Left lung (tissue), 10 donors: ENCODE results near the gene NDRG4. TPM values are rescaled to one million over a fixed set of nuclear protein-coding genes. Genes with fewer than 3 reads are reported as not detected.

Source experiments
- ATAC-seq: fragments of 200-7000 bp; cut with Tn5 transposase; one replicate; pipeline ENCODE4 v1.9.1; 2020; ENCODE audit warnings: moderate library complexity
- DNase-seq, 4 donors: peaks; one replicate each; pipeline ENCODE4 v3.0.0-alpha.2; 2013 to 2020
- H3K27ac ChIP-seq, 2 donors: fragments of 200-600 bp; sonication (generic) in 1 of 2; one replicate each; pipeline versions ENCODE4 v1.5.0 to v1.8.0; 2020 to 2021
- H3K27me3 ChIP-seq, 2 donors: fragments of 200-600 bp; sonication (generic) in 1 of 2; one replicate each; pipeline versions ENCODE4 v1.5.0 to v1.8.0; 2020 to 2021
- H3K36me3 ChIP-seq, 2 donors: fragments of 200-600 bp; sonication (generic) in 1 of 2; one replicate each; pipeline versions ENCODE4 v1.5.0 to v1.8.0; 2020 to 2021
- H3K4me1 ChIP-seq, 2 donors: fragments of 200-600 bp; one replicate each; pipeline ENCODE4 v1.8.0; 2021
- H3K4me3 ChIP-seq, 2 donors: fragments of 200-600 bp; sonication (generic) in 1 of 2; one replicate each; pipeline versions ENCODE4 v1.5.0 to v1.8.0; 2020 to 2021; ENCODE audit warnings: mild to moderate bottlenecking in 1 of 2
- H3K9me3 ChIP-seq, 2 donors: fragments of 200-600 bp; sonication (generic) in 1 of 2; one replicate each; pipeline versions ENCODE4 v1.5.0 to v1.8.0; 2020 to 2021
- CTCF ChIP-seq, 2 donors: fragments of 200-600 bp; sonication (generic) in 1 of 2; IDR thresholded peaks; one replicate each; pipeline versions ENCODE4 v1.5.0 to v1.8.0; 2021; ENCODE audit warnings: antibody characterized with exemption in 2 of 2
- intact Hi-C, 2 donors: fragments of 100-400 bp; cut with DNase I; formaldehyde crosslinking; loops; one replicate each; pipeline versions ENCODE4 v1.11.2 to v1.14.2; 2022
- polyA plus RNA-seq, 6 donors: library from polyadenylated mRNA; unstranded; fragments of 120-200 nt; gene quantifications; one replicate each; pipeline ENCODE4 v1.2.1, GENCODE V29; 2013; ENCODE audit not compliant: insufficient read length in 6 of 6
- total RNA-seq, 2 donors: library from RNA; stranded (reverse); fragmentation: NEBNext Ultra II Directional; extraction: Animal tissue kit (Norgen Biotek cat#: 25700); gene quantifications; one replicate each; pipeline ENCODE4 v1.2.1, GENCODE V29; 2021
- donor health status: DM: no; HTN: yes; CAD: no.
- donor health status: DM: no; HTN: no; CAD: no.

The NDRG4 gene
- total and polyA plus RNA-seq, 8 donors = 10.0 to 16.3 (median 13.1) TPM

DNA sequence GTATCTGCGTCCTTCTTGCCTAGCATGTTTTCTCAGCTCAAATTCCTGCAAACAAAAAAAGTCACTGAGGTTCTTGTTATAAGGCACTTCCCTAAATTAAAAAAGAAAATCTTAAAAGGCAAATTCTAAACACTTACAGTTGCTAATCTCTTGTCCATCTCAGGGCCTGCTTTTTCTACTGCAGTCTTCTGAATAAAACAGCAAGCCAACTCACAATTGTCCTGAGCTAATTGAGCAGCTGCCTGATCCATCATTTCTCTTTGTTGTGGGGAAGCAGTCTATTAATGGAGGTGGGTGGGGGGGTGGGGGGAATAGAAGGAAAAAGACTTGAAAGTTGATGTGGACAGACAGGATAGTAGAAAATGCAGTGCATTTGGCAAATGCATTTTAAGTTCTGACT lies 42.3 kb downstream of the NDRG4 start:
- Histone ChIP-seq H3K4me3 (no peak overlapping the region), H3K36me3 (peaks cover 27 to 100% of the 10 kb centered on the region in 2 donors)
- no peak for TF ChIP-seq CTCF (IDR thresholded peaks at IDR 0.05)

GRCh38 chr16:58543685-58544084 lies 43.7 kb downstream of the NDRG4 start:
- Histone ChIP-seq H3K9me3 (no peaks in the 10 kb centered on the region), H3K4me3 (no peak overlapping the region), H3K27ac (no peak overlapping the region), H3K36me3 (peaks cover 24 to 99% of the 10 kb centered on the region in 2 donors), H3K27me3 (no peaks in the 10 kb centered on the region), H3K4me1 (no peaks in the 10 kb centered on the region)
- no peak for DNase-seq
- intact Hi-C loops = no loop called here
- TF ChIP-seq CTCF (IDR thresholded peaks at IDR 0.05) = no peak
- ATAC-seq = no peak

More for the DNA sequence above, 42.3 kb downstream of the NDRG4 start:
- Histone ChIP-seq H3K4me1 (no peaks in the 10 kb centered on the region), H3K9me3 (no peaks in the 10 kb centered on the region), H3K27me3 (no peaks in the 10 kb centered on the region), H3K27ac (no peak overlapping the region)
- DNase-seq (no peak), ATAC-seq (no peak)
- intact Hi-C loops = no loop called here

DNA sequence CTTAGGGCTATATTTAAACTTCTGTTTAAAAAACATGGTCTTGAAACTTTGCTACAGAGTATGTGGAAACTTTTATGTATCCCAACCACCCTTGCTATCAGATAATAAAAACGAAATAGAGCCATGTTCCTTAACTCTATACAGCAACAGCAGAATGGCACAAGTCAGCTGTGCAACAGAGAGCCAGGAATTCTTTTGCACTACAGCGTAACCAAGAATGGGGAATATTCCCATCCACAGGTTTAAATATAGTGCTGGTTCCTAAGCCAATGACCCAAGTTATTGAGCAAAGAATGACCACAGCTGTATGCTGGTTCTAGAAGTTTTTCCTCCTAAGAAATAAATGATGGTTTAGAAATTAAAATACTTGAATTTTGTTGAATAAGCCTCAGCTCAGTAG lies 48.4 kb downstream of the NDRG4 start:
- DNase-seq (no peak), ATAC-seq (no peak)
- Histone ChIP-seq H3K4me3 (no peak overlapping the region), H3K9me3 (no peaks in the 10 kb centered on the region), H3K36me3 (peaks cover 9 to 99% of the 10 kb centered on the region in 2 donors), H3K27ac (no peak overlapping the region), H3K27me3 (no peaks in the 10 kb centered on the region), H3K4me1 (no peaks in the 10 kb centered on the region)
- no peak for TF ChIP-seq CTCF (IDR thresholded peaks at IDR 0.05)
- intact Hi-C loops = no loop called here

DNA sequence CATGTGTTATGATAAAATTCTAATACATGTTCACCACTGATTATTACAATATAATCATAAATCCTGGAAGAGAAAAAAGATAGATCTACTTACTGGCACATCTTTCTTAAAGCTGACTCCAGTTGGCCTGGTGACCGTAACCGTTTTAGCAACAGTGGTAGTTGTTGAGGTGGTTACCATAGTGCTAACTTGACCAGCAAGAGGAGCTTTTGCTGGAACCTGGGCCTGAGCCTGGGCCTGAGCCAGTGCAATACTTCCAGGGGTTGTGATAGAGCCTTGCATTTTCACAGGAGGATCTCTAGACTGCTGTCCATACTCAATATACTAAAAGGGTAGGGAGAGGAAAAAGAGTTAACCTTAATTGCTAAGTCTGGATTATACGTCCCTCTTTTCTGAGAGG lies 51.6 kb downstream of the NDRG4 start:
- DNase-seq (peak in 2 of 4 donors; percentile 1 to 3), ATAC-seq (no peak)
- no peak for TF ChIP-seq CTCF (IDR thresholded peaks at IDR 0.05)
- Histone ChIP-seq H3K27me3 (no peaks in the 10 kb centered on the region), H3K4me1 (no peaks in the 10 kb centered on the region), H3K4me3 (no peak overlapping the region), H3K36me3 (peaks cover 7 to 99% of the 10 kb centered on the region in 2 donors), H3K9me3 (no peaks in the 10 kb centered on the region), H3K27ac (no peak overlapping the region)
- intact Hi-C loops = no loop called here

GRCh38 chr16:58556678-58557077 lies 56.7 kb downstream of the NDRG4 start:
- no peaks in the 10 kb centered on the region for H3K27me3 ChIP-seq
- no peak overlapping the region for H3K27ac ChIP-seq
- no peak overlapping the region for H3K4me3 ChIP-seq
- H3K9me3 ChIP-seq = no peaks in the 10 kb centered on the region
- no peak for ATAC-seq
- intact Hi-C loops = no loop called here
- DNase-seq = no peak
- no peak for TF ChIP-seq CTCF (IDR thresholded peaks at IDR 0.05)
- no peaks in the 10 kb centered on the region for H3K4me1 ChIP-seq
- H3K36me3 ChIP-seq = peaks cover 3 to 98% of the 10 kb centered on the region in 2 donors

Other genes with a start within 250 kb of the NDRG4 start
- gene PRSS54, start 205.1 kb upstream of the NDRG4 start, total RNA-seq = not detected
- gene PRSS54, start 205.1 kb upstream of the NDRG4 start, polyA plus RNA-seq = not detected
- gene GINS3, start 107.7 kb upstream of the NDRG4 start, total RNA-seq = 1 to 10 TPM; 4.8 to 5.0 TPM
- gene GINS3, start 107.7 kb upstream of the NDRG4 start, polyA plus RNA-seq = 10 to 100 TPM in 4 of 6 donors, 1 to 10 TPM in 2; 9.7 to 14.6 (median 11.2) TPM
- 10 to 100 TPM; 14.3 to 18.0 TPM for gene SETD6, start 15.4 kb downstream of the NDRG4 start, total RNA-seq
- gene SETD6, start 15.4 kb downstream of the NDRG4 start, polyA plus RNA-seq = 10 to 100 TPM; 29.0 to 39.1 (median 34.5) TPM
- gene CNOT1, start 129.7 kb downstream of the NDRG4 start, total RNA-seq = 100 to 1,000 TPM; 137 to 166 TPM
- 100 to 1,000 TPM; 166 to 209 (median 191) TPM for gene CNOT1, start 129.7 kb downstream of the NDRG4 start, polyA plus RNA-seq
- gene SLC38A7, start 184.6 kb downstream of the NDRG4 start, total RNA-seq = 10 to 100 TPM; 25.1 to 32.6 TPM
- gene SLC38A7, start 184.6 kb downstream of the NDRG4 start, polyA plus RNA-seq = 10 to 100 TPM; 12.2 to 14.1 (median 12.8) TPM
- 10 to 100 TPM; 61.2 to 70.5 TPM for gene GOT2, start 234.2 kb downstream of the NDRG4 start, total RNA-seq
- 10 to 100 TPM; 51.9 to 58.9 (median 55.7) TPM for gene GOT2, start 234.2 kb downstream of the NDRG4 start, polyA plus RNA-seq